SK-N-MC (cell line): ENCODE results near the gene FAAP20.

Source experiments
- EZH2 ChIP-seq: fragments of 200-600 bp; sonication (generic); IDR thresholded peaks from one replicate; pipeline ENCODE4 v1.6.1; 2017; ENCODE audit warnings: antibody characterized with exemption
- FOXP2 ChIP-seq: optimal IDR thresholded peaks from 2 replicates; pipeline ENCODE3; 2011; ENCODE audit warnings: mild to moderate bottlenecking, moderate library complexity; ENCODE audit not compliant: insufficient read depth; ENCODE audit errors: extremely low read length, control extremely low read depth
- POLR2AphosphoS5 ChIP-seq: IDR thresholded peaks from 2 replicates; pipeline ENCODE4 v1.6.1; 2012; ENCODE audit warnings: mild to moderate bottlenecking, low read depth, low read length, borderline replicate concordance

GRCh38 chr1:2208309-2209239, 14.0 kb upstream of the FAAP20 start:
- no peak for TF ChIP-seq EZH2
- no peak for TF ChIP-seq POLR2AphosphoS5
- no peak for TF ChIP-seq FOXP2
